NAMALWA (cell line): ENCODE results near the gene TMCC3.
"Not testable (repeated sequence)": the region's sequence is repeated elsewhere in the genome, so short reads cannot be mapped to it uniquely, and the experiment has no call there.

Experiments
- DNase-seq: peaks from one replicate; pipeline ENCODE4 v3.0.0-alpha.2; 2015; ENCODE audit warnings: low spot score

The TMCC3 gene

GRCh38 chr12:94650143-94651056 lies at the start of gene TMCC3:
TSS of gene TMCC3 (minus strand) at chr12:94650557. CDS start at chr12:94650430, 127 bp downstream.
- no peak for DNase-seq

GRCh38 chr12:94699801-94700200 lies 49.4 kb upstream of the TMCC3 start:
- DNase-seq: no peak

- no peak for DNase-seq
Observed at GRCh38 chr12:94698578-94698977, 48.2 kb upstream of the TMCC3 start.

- DNase-seq: no peak
Observed at GRCh38 chr12:94697631-94698030, 47.3 kb upstream of the TMCC3 start.

GRCh38 chr12:94694732-94695131 lies 44.4 kb upstream of the TMCC3 start:
- no peak for DNase-seq

- DNase-seq: not testable (repeated sequence)
Observed at GRCh38 chr12:94692826-94693225, 42.5 kb upstream of the TMCC3 start.

GRCh38 chr12:94690198-94690771 lies 39.9 kb upstream of the TMCC3 start:
- no peak for DNase-seq

- no peak for DNase-seq
Observed at GRCh38 chr12:94689646-94690036, 39.3 kb upstream of the TMCC3 start.

GRCh38 chr12:94689002-94689645 lies 38.8 kb upstream of the TMCC3 start:
- DNase-seq: no peak

- DNase-seq: no peak
Observed at GRCh38 chr12:94687891-94688290, 37.5 kb upstream of the TMCC3 start.

- DNase-seq: no peak
Observed at GRCh38 chr12:94686834-94687628, 36.7 kb upstream of the TMCC3 start.

GRCh38 chr12:94684416-94685142 lies 34.2 kb upstream of the TMCC3 start:
- DNase-seq: no peak

- DNase-seq: no peak
Observed at GRCh38 chr12:94679554-94680195, 29.3 kb upstream of the TMCC3 start.

GRCh38 chr12:94678849-94679248 lies 28.5 kb upstream of the TMCC3 start:
- no peak for DNase-seq

- no peak for DNase-seq
Observed at GRCh38 chr12:94678379-94678778, 28.0 kb upstream of the TMCC3 start.

- no peak for DNase-seq
Observed at GRCh38 chr12:94677778-94678177, 27.4 kb upstream of the TMCC3 start.

GRCh38 chr12:94676922-94677321 lies 26.6 kb upstream of the TMCC3 start:
- no peak for DNase-seq

GRCh38 chr12:94676031-94676641 lies 25.8 kb upstream of the TMCC3 start:
- DNase-seq: peak; percentile 11

GRCh38 chr12:94674835-94675234 lies 24.5 kb upstream of the TMCC3 start:
- DNase-seq: no peak

- no peak for DNase-seq
Observed at GRCh38 chr12:94674051-94674451, 23.7 kb upstream of the TMCC3 start.

GRCh38 chr12:94673496-94673895 lies 23.1 kb upstream of the TMCC3 start:
- no peak for DNase-seq
